HG03025 (cell line): ENCODE measurements around the gene ITGA2B.
"Not testable (repeated sequence)": the region's sequence is repeated elsewhere in the genome, so short reads cannot be mapped to it uniquely, and the experiment has no call there.

Source experiments
- ATAC-seq: cut with Tn5 transposase; IDR thresholded peaks from one replicate; pipeline ENCODE4 v1.9.1; 2021; ENCODE audit warnings: mild to moderate bottlenecking, moderate library complexity; ENCODE audit not compliant: unreplicated experiment, low FRiP score

Gene ITGA2B

DNA sequence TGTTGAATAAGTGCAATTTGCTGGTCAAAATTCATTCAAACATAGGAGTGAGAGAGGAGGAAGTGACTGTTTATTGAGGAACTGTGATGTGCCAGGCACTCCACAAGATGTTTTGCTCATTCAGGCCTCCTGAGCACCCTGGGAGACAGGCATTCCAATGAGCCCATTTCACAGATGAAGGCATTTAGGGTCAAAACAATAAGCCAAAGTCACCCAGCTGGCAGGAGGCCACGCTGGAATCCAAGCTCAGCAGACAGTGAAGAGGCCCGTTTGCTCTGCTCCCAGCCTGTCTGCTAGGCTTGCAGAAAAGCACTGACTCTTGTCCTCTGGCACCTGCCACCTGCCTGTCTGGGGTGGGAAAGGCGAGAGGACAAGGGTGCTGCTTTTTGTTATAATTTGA, 54.7 kb downstream of the ITGA2B start:
- ATAC-seq = no peak

DNA sequence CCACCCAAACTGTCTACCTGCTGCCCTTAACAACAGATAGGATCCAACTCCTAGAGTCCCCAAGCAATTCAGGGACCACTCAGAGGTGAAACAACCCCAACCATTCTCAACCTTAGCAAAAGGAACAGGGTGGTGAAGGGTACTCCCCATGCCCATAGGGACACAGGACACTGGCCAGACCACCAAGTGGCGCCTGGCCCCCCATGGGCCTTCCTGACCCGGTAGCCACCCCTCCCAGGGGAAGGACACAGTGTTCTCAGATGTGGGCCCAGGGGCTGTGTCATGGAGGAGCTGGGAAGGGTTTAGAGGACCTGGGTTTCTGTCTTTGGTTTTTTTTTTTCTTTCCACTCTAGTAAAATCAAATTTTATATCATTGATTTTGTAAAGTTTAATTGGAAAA, 55.1 kb downstream of the ITGA2B start:
- no peak for ATAC-seq

DNA sequence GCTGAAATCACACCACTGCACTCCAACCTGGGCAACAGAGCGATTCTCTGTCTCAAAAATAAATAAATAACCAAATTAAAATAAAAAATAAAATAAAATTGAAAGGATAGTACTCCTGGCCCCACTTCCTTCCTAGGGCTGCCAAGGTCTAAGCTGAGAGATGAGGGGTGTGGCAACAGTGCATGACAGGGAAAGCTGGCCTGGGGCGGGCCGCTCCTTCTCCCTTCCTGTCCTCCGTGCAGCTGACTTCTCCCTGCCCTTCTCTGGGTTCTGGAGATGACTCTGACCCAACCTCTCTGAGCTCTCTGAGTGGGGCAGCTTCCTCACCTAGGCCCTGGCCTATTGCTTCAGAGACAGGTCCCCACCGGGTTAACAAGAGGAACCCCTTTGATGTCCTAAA, 56.1 kb downstream of the ITGA2B start:
- ATAC-seq = no peak

DNA sequence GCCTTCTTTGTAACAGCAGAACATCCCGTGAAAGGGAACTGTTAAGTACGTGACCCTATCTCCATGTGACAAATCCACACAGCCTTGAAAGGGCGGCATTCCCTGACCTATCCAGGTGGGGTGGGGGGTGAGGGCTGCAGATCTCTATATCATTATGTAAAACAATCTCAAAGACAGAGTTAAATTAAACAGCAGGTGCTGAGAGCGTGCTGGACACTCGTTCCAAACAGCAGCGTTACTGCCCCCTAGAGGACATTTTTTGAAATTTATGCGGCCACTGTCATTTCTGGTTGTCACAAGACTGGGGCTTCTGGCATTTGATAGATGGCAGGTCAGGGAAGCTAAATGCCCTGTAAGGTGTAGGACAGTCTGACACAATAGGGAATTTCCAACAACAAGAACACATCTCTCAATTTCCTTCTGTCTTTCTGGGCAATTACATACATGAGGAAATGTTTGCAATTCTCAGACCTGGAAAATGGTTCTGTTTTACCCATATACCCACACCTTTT, 58.1 kb downstream of the ITGA2B start:
- no peak for ATAC-seq

DNA sequence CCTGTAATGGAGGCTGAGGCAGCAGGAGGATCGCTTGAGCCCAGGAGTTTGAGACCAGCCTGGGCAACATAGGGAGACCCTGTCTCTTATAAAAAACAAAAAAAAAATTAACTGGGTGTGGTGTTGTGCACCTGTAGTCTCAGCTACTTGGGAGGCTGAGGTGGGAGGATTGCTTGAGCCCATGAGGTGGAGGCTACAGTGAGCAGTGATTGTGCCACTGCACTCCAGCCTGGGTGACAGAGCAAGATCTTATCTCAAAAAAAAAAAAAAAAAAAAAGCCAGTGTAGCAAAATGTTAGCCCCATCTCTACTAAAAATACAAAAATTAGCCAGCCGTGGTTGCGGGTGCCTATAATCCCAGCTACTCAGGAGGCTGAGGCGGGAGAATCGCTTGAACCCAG, 59.2 kb downstream of the ITGA2B start:
- ATAC-seq = not testable (repeated sequence)

DNA sequence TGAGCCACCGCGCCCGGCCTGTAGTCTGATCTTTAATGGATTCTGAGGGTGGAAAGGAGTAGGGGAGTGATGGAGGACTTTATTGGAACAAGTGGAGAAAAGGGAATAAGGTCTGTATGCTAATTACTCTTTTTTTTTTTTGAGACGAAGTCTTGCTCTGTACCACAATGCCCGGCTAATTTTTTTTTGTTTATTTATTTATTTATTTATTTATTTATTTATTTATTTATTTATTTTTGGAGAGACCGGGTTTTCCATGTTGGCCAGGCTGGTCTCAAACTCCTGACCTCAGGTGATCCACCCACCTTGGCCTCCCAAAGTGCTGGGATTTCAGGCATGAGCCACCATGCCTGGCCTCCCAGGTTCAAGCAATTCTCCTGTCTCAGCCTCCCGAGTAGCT, 59.9 kb downstream of the ITGA2B start:
- ATAC-seq = not testable (repeated sequence)

DNA sequence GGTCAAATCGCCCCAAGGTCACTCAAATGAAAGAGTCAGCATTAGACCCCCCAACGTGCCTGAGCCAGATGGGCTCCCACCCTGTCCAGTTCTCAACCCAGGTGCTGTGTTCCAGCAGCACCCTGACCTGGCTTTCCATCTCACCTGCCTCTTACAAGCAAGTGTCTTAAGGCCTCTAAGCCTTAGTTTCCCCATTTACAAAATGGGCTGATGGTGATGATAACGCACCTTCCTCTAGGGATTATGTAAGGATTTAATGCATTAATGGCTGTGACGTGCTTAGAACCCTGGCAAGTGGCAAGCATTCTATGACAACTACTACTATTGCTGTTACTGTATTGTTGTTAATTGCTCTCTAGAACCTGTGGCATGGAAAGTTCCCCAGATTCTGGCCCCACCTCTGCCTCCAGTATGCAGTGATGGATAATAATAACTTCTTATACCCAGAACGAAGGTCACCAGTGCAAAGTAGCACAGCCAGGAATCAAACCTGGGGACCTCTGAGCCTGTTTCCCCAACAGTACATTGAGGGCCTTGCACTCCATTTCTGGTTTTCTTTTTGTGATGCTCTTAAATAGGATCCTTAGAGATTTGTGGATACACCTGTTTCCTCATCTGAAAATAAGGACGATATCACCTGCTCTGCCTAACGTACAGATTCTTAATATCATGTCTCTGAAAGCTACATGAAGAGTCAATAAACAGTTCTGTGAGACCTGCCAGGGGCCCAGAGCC, 61.6 kb downstream of the ITGA2B start:
- ATAC-seq = no peak

DNA sequence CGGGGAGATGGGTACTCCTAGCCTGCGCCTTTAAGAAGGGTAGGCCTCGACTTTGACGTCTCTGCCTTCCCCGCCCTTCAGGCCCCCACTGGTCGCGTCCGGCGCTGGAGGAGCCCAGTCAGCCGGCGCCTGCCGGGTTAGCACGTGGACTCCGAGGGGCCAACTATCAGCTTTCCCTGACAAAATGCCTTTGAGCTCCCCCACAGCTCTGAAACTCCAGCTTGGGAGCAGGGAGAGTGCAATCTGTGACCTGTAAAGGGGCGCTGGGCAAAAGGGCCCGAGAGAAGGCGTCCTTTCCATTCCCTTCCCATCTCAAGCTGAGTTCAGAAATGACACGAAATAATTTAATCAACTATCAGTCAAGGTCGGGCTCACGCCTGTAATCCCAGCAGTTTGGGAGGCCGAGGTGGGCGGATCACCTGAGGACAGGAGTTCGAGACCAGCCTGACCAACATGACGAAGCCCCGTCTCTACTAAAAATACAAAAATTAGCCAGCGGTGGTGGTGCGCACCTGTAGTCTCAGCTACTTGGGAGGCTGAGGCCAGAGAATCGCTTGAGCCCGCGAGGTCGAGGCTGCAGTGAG, 62.5 kb downstream of the ITGA2B start:
- peak; percentile 45 for ATAC-seq

DNA sequence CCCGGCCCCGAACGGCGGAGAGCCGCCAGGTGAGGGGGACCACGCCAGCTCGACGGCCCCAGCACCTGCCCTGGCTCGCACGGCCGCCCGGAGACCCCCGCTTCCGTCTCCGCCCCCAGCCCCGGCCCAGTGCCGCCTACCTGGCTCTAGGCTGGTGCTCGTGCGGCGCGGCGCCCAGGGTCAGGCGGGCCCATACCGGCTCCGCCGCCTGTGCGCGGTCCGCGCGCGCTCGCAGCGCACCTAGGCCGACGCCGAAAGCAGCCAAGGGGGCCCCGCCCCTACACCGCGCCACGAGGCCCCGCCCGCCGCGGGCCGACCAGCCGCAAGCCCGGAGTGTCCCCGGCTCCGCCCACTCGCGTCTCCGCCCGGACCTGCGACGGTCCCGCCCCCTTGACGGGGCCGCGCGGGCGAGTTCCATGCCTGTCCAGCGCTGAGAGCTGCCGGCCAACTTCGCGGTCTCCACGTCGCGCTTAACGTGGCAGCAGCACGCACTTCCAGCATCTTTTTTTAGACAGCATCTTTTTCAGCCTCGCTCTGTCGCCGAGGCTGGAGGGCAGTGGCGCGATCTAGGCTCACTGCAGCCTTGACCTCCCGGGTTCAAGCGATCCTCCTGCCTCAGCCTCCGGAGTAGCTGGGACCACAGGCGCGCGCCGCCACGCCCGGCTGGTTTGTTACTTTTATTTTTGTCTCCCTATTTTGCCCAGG, 64.7 kb downstream of the ITGA2B start, which contains the start of gene SLC25A39:
Gene SLC25A39, minus strand, starts transcription at position 253 of the 705 bp plus-strand sequence. CDS start 1,261 bp downstream, outside the sequence.
- peak; percentile 58 for ATAC-seq

DNA sequence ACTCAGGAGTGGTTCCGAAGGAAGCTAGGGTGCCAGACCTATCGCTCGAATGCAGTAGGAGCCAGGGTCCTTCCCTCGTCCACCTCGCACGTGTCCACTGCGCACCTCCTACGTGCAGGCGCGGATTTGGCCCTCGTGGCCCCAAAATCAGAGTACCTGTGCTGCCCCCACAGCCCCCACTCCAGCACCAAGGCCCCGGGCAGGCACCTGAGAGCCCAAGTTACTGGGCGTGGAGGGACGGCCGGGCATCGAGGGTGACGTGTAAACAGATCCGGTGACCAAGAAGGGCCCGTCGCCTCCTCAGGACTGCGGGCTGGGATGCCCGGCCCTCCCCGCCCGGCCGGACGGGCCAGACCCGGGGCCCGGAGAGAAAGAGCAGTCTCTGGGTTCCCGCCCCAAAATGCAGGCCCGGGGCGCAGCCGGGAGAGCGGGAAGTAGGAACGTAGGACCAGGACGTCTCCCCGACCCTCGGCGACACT, 65.3 kb downstream of the ITGA2B start:
- peak; percentile 9 for ATAC-seq

DNA sequence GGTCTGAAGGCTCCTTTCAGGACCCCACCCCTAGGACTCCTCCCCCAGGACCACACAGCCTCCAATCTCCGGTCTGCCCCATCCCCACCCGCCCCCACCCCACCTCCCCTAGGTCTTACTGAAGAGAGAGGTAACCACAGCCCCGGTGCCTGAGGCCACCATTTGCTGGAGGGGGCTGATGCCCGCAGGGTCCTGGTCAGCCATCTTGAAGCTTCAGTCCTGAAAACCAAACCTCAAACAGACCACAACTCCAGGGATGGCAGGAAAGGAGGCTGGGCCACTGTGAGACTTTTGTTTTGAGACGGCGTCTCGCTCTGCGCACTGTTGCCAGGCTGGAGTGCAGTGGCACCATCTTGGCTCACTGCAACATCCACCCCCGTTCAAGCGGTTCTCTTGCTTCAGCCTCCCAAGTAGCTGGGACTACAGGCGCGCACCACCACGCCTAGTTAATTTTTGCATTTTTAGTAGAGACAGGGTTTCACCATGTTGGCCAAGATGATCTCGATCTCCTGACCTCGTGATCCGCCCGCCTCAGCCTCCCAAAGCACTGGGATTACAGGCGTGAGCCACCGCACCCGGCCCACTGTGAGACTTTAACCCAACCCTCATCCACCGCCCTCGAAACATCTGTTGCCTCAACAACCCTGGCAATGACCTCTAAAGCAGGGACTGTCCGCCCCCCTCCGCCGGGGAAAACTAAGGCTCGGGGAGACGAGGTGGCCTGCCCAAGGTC, 65.9 kb downstream of the ITGA2B start:
- ATAC-seq = no peak

DNA sequence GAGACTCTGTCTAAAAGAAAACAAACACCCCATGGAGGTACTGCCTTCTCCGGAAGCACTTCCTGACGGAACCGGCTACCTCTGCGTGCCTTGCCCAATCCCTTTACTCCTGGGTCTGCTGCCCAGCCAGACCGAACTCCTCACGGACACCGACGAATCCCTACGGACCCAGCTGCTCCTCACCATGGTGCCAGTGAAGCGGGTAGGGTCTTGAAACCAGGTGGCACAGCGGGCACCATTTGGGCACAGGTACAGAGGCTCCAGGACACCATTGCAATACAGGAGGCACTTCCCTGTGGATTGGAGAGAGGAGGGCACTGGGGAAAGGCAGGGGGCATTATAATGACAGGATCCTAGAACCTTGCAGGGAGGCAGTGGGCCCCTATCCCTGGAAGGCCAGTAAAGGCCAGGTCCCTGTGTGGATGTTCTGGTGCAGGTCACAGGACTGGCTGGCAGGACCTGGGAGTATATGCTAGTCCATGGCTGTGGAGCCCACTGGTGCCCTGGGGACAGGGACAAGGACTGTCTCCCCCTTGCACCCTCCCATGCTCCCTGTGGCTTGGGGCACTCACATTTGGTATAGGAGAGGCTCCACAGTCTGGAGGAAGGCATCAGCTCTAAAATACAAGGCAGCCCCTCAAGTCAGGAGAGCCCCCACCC, 67.1 kb downstream of the ITGA2B start:
- ATAC-seq = no peak
